Measurements from ENCODE around the gene EXOC4. TPM values are rescaled to one million over a fixed set of nuclear protein-coding genes. Genes with fewer than 3 reads are reported as not detected.

The EXOC4 gene
- total and polyA plus RNA-seq, 2 of the 8 experiments (the other 6 are each of a cell fraction or from before 2014, with no cell fraction given) = 27.0 to 67.3 TPM

- no peak overlapping the region for H2BK12ac ChIP-seq (ENCODE audit: low read depth, low read length)
- H3K23ac ChIP-seq (ENCODE audit: insufficient read length) = no peak overlapping the region
- H2BK5ac ChIP-seq (ENCODE audit: low read depth, low read length) = no peak overlapping the region
- no peak overlapping the region for H3K18ac ChIP-seq (ENCODE audit: extremely low read depth, low read length)
- DNase-seq (ENCODE audit: low read depth in 1 of 2, low spot score in 2 of 2) (no peak), FAIRE-seq (no peak)
- CTCF ChIA-PET (ENCODE audit: partially characterized antibody) = interaction anchor here (1.3 to 1.6 kb wide), 4 partner anchors 10 to 250 kb away, joined by 3 to 5 read pairs (median 4); no protein-coding TSS in a partner anchor
- no peak overlapping the region for H2BK20ac ChIP-seq (ENCODE audit: low read length)
- H3K14ac ChIP-seq (ENCODE audit: insufficient read length) = no peak overlapping the region
- no peak overlapping the region for H3K4me2 ChIP-seq (ENCODE audit: insufficient read depth in 1 of 2, low read depth in 2 of 2, low read length in 2 of 2)
- H3K27ac ChIP-seq (ENCODE audit: low read depth, low read length) = no peak overlapping the region
- H3K36me3 ChIP-seq (ENCODE audit: control insufficient read depth in 2 of 4, insufficient read depth in 4 of 4, low read length in 3 of 4) = no peaks in the 10 kb centered on the region; a peak in 1 of 8 replicates
- no peak overlapping the region for H2BK15ac ChIP-seq (ENCODE audit: low read length)
- H3K4ac ChIP-seq (replicated peaks; ENCODE audit: insufficient read length, low read depth, low read length) = no peak overlapping the region
- no peak overlapping the region for H3K9ac ChIP-seq (replicated peaks in 1 of 4; ENCODE audit: extremely low read depth in 1 of 4, low read depth in 3 of 4, low read length in 3 of 4)
- H4K20me1 ChIP-seq (replicated peaks in 1 of 2; ENCODE audit: control insufficient read depth in 1 of 2, insufficient read depth in 2 of 2, low read length in 2 of 2) = no peaks in the 10 kb centered on the region
- no peak overlapping the region for H3K4me3 ChIP-seq (ENCODE audit: extremely low read depth in 1 of 4, insufficient read depth in 2 of 4, low read depth in 3 of 4, low read length in 4 of 4)
- H3K4me1 ChIP-seq (replicated peaks in 1 of 4; ENCODE audit: control insufficient read depth in 3 of 4, insufficient read depth in 4 of 4, low read length in 3 of 4) = no peaks in the 10 kb centered on the region
- no peaks in the 10 kb centered on the region for H3K79me1 ChIP-seq (ENCODE audit: low read depth, low read length)
- H2BK120ac ChIP-seq (replicated peaks; ENCODE audit: low read depth, low read length) = no peak overlapping the region
- no peaks in the 10 kb centered on the region for H3K27me3 ChIP-seq (replicated peaks in 1 of 4; ENCODE audit: control insufficient read depth in 3 of 4, extremely low read depth in 1 of 4, insufficient read depth in 3 of 4, low read length in 3 of 4)
- POLR2A ChIA-PET (ENCODE audit: partially characterized antibody) = no interaction called here
- H4K91ac ChIP-seq (replicated peaks; ENCODE audit: insufficient read length, low read length) = no peak overlapping the region
- H4K8ac ChIP-seq (ENCODE audit: extremely low read depth, insufficient read depth, low read length) = no peak overlapping the region
- no peak overlapping the region for H2AFZ ChIP-seq (ENCODE audit: low read length)
- 88% methylated on average over 6 of the region's 6 CpGs; no CpG with 5 or more reads in 1 of the 2 experiments for WGBS, 2 experiments (ENCODE audit: extremely low coverage in 1 of 2, insufficient coverage in 1 of 2, insufficient read length in 1 of 2, insufficient replicate concordance in 2 of 2, low coverage in 1 of 2, low lambda C conversion rate in 2 of 2, missing lambda C conversion rate in 1 of 2)
- no peaks in the 10 kb centered on the region for H3K79me2 ChIP-seq (ENCODE audit: control insufficient read depth in 1 of 2, insufficient read depth in 2 of 2, low read length in 2 of 2)
- H3K9me3 ChIP-seq (ENCODE audit: insufficient read depth in 2 of 2, low read depth in 1 of 2, low read length in 1 of 2) = no peaks in the 10 kb centered on the region
- H4K5ac ChIP-seq (ENCODE audit: insufficient read length, low read depth, low read length) = no peak overlapping the region
- no peaks in the 10 kb centered on the region for H3K23me2 ChIP-seq (ENCODE audit: low read depth, low read length)
- no peak overlapping the region for H3K56ac ChIP-seq (replicated peaks; ENCODE audit: insufficient read length, low read depth, low read length)
- H2AK5ac ChIP-seq (ENCODE audit: low read depth, low read length) = no peak overlapping the region
- TF ChIP-seq JUND (IDR thresholded peaks at IDR 0.05; ENCODE audit: low read length) (no peak), ASH2L (IDR thresholded peaks at IDR 0.05; ENCODE audit: low read length) (no peak), KDM4A (IDR thresholded peaks at IDR 0.05; ENCODE audit: low read depth, low read length, severe bottlenecking) (no peak), NANOG (IDR thresholded peaks at IDR 0.05; ENCODE audit: insufficient read depth, low read depth, low read length, poor library complexity, severe bottlenecking) (no peak), RXRA (IDR thresholded peaks at IDR 0.05; ENCODE audit: insufficient read depth, low read depth, low read length) (no peak), TAF1 (IDR thresholded peaks at IDR 0.05; ENCODE audit: low read depth, low read length) (no peak), POLR2A (IDR thresholded peaks at IDR 0.05; ENCODE audit: control extremely low read depth in 1 of 2, low read depth in 2 of 2, low read length in 2 of 2) (no peak), GTF2F1 (IDR thresholded peaks at IDR 0.05; ENCODE audit: borderline replicate concordance, low read depth, low read length) (no peak), JUN (IDR thresholded peaks at IDR 0.05; ENCODE audit: low read depth, low read length) (no peak)
Observed at GRCh38 chr7:134004829-134005505, 752.1 kb downstream of the EXOC4 start.
